ENCODE measurements around the gene FHAD1. TPM values are rescaled to one million over a fixed set of nuclear protein-coding genes. Genes with fewer than 3 reads are reported as not detected.
A peak's percentile ranks its signal among the peaks of the same experiment; 100 is the strongest.

Gene FHAD1
- total and polyA plus RNA-seq, 9 of the 15 experiments (the other 6 are each of a cell fraction or from before 2014, with no cell fraction given) = 0.32 to 2.1 (median 1.5) TPM; not detected in 1

DNA sequence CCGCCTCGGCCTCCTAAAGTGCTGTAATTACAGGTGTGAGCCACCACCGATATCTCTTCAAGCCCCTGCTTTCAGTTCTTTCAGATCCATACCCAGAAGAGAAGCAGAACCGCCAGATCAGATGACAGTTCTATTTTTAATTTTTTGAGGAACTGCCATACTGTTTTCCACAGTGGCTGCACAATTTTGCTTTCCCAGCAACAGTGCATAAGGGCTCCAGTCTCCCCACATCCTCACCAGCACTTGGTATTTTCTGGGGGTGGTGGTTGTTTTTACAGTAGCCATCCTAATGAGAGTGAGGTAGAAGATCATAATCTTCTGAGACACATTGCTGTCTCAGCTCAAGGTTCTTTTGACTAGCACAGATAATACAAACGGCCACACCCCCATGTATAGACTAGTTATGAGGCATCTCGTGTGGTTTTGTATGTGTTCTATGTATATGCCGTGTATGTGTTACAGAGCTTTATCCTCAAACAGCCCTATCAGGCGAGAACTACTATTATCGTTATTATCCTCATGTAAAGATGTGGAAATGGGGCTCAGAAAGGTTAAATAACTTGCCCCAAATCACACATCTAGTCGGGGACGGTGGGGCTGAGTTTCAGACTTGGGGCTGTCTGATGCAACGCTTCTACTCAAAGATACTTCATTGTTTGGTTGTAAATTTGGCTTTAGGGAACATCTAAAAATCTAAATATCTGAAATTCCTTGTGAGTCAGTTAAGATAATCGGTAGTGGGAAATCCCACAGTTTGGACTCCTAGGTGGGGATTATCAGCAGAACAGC, 12.0 kb downstream of the FHAD1 start (continued):
- TF ChIP-seq, protein P1, sequence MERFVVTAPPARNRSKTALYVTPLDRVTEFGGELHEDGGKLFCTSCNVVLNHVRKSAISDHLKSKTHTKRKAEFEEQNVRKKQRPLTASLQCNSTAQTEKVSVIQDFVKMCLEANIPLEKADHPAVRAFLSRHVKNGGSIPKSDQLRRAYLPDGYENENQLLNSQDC (CRISPR knock-in tag; IDR thresholded peaks at IDR 0.05) = no peak
- TF ChIP-seq EP300 (IDR thresholded peaks at IDR 0.05; ENCODE audit: low read length) (peak; percentile 16; the same call in 1 of the 2 replicates), EHMT2 (IDR thresholded peaks at IDR 0.05) (no peak), MYC (IDR thresholded peaks at IDR 0.05; ENCODE audit: low read depth, low read length) (no peak), MYC (CRISPR knock-in tag; IDR thresholded peaks at IDR 0.05; ENCODE audit: borderline replicate concordance, low read depth) (no peak), SMAD4 (CRISPR knock-in tag; conservative IDR thresholded peaks at IDR 0.05) (peak; percentile 65), DPF2 (IDR thresholded peaks at IDR 0.05) (no peak), CTBP1 (IDR thresholded peaks at IDR 0.05; ENCODE audit: borderline replicate concordance) (peak; percentile 43; the same call in 1 of the 2 replicates), SPI1 (IDR thresholded peaks at IDR 0.05; ENCODE audit: borderline replicate concordance, low read depth, low read length) (peak; percentile 45; the same call in 1 of the 2 replicates), ESRRA (IDR thresholded peaks at IDR 0.05; ENCODE audit: borderline replicate concordance, low read depth) (peak; percentile 45; the same call in 1 of the 2 replicates), GATAD2B (IDR thresholded peaks at IDR 0.05; ENCODE audit: borderline replicate concordance) (no peak), BRCA1 (IDR thresholded peaks at IDR 0.05) (no peak), BRCA1 (CRISPR knock-in tag; IDR thresholded peaks at IDR 0.05) (no peak), SOX6 (IDR thresholded peaks at IDR 0.05) (0 out of 2 replicates have a peak, but pooled peaks have one; percentile 44)
- TF ChIP-seq, protein P2, sequence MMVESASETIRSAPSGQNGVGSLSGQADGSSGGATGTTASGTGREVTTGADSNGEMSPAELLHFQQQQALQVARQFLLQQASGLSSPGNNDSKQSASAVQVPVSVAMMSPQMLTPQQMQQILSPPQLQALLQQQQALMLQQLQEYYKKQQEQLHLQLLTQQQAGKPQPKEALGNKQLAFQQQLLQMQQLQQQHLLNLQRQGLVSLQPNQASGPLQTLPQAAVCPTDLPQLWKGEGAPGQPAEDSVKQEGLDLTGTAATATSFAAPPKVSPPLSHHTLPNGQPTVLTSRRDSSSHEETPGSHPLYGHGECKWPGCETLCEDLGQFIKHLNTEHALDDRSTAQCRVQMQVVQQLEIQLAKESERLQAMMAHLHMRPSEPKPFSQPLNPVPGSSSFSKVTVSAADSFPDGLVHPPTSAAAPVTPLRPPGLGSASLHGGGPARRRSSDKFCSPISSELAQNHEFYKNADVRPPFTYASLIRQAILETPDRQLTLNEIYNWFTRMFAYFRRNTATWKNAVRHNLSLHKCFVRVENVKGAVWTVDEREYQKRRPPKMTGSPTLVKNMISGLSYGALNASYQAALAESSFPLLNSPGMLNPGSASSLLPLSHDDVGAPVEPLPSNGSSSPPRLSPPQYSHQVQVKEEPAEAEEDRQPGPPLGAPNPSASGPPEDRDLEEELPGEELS (CRISPR knock-in tag; IDR thresholded peaks at IDR 0.05; ENCODE audit: borderline replicate concordance) = no peak
- TF ChIP-seq, protein P3, sequence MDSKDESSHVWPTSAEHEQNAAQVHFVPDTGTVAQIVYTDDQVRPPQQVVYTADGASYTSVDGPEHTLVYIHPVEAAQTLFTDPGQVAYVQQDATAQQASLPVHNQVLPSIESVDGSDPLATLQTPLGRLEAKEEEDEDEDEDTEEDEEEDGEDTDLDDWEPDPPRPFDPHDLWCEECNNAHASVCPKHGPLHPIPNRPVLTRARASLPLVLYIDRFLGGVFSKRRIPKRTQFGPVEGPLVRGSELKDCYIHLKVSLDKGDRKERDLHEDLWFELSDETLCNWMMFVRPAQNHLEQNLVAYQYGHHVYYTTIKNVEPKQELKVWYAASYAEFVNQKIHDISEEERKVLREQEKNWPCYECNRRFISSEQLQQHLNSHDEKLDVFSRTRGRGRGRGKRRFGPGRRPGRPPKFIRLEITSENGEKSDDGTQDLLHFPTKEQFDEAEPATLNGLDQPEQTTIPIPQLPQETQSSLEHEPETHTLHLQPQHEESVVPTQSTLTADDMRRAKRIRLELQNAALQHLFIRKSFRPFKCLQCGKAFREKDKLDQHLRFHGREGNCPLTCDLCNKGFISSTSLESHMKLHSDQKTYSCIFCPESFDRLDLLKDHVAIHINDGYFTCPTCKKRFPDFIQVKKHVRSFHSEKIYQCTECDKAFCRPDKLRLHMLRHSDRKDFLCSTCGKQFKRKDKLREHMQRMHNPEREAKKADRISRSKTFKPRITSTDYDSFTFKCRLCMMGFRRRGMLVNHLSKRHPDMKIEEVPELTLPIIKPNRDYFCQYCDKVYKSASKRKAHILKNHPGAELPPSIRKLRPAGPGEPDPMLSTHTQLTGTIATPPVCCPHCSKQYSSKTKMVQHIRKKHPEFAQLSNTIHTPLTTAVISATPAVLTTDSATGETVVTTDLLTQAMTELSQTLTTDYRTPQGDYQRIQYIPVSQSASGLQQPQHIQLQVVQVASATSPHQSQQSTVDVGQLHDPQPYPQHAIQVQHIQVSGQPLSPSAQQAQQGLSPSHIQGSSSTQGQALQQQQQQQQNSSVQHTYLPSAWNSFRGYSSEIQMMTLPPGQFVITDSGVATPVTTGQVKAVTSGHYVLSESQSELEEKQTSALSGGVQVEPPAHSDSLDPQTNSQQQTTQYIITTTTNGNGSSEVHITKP (IDR thresholded peaks at IDR 0.05; ENCODE audit: partially characterized antibody) = peak; percentile 36
- TF ChIP-seq, protein P4, sequence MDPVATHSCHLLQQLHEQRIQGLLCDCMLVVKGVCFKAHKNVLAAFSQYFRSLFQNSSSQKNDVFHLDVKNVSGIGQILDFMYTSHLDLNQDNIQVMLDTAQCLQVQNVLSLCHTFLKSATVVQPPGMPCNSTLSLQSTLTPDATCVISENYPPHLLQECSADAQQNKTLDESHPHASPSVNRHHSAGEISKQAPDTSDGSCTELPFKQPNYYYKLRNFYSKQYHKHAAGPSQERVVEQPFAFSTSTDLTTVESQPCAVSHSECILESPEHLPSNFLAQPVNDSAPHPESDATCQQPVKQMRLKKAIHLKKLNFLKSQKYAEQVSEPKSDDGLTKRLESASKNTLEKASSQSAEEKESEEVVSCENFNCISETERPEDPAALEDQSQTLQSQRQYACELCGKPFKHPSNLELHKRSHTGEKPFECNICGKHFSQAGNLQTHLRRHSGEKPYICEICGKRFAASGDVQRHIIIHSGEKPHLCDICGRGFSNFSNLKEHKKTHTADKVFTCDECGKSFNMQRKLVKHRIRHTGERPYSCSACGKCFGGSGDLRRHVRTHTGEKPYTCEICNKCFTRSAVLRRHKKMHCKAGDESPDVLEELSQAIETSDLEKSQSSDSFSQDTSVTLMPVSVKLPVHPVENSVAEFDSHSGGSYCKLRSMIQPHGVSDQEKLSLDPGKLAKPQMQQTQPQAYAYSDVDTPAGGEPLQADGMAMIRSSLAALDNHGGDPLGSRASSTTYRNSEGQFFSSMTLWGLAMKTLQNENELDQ (CRISPR knock-in tag; IDR thresholded peaks at IDR 0.05; ENCODE audit: borderline replicate concordance) = no peak
- TF ChIP-seq, protein P5, sequence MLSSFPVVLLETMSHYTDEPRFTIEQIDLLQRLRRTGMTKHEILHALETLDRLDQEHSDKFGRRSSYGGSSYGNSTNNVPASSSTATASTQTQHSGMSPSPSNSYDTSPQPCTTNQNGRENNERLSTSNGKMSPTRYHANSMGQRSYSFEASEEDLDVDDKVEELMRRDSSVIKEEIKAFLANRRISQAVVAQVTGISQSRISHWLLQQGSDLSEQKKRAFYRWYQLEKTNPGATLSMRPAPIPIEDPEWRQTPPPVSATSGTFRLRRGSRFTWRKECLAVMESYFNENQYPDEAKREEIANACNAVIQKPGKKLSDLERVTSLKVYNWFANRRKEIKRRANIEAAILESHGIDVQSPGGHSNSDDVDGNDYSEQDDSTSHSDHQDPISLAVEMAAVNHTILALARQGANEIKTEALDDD (IDR thresholded peaks at IDR 0.05) = peak; percentile 97

All from K562 (cell line).